CD4-positive, alpha-beta T cell treated with Interleukin-17A for 1 hour (primary cell): Measurements from ENCODE around the gene RAD52.

Experiments
- DNase-seq: peaks from one replicate; pipeline ENCODE4 v3.0.0-alpha.2; 2020

The RAD52 gene

DNA sequence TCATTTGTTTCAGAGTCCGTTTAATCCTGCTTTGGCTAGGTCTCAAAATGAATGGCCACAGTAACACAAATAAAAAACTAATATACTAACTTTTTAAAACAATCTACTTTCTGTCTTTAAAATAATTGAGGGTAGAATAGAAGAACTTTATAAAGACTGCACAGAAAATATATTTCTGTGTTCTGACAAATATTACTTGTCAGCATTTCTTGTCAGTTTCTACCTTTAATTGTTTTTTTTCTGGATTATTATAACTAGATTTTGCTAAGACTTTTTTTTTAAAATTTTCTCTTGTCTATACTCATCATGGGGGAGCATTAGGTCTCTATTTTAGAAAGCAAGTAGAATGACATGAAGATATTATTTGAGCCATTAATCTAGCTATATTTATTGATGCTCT lies 86.2 kb downstream of the RAD52 start:
- no peak for DNase-seq

DNA sequence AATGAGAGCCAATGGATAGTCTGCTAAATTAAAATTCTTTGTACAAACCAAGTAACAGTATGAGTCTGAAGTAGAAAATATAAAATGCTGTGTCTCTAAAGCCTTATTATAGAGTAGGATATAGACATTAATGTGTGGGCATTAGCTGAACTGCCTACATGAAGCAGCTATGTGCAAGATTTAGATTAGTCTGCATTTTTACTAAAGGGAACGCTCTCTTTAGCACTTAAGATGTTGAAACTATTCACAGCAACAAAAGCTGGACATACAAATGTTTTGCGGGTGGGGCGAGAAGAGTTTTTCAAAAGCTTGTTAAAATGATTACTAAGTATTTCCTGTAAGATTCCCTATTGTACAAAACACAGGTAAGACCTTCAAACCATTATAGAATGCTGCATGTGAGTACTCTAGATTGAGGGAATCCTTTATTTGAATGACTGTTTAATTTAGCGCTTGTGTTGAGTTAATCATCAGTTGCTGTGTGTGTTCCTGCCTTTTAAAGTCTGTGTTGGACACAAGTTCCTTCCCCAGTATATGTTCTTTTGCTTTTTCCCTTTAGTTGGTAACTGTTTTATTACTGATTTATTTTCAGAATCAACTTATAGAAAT lies 87.1 kb downstream of the RAD52 start:
- no peak for DNase-seq
